ENCODE data around the gene SULT4A1. TPM values are rescaled to one million over a fixed set of nuclear protein-coding genes. Genes with fewer than 3 reads are reported as not detected.

SULT4A1 gene
- total RNA-seq, 2 experiments from 2014 or later: 0.07 to 0.14 TPM

GRCh38 chr22:43885319-43885671 lies 23.0 kb upstream of the SULT4A1 start:
- Mint-ChIP-seq H3K36me3 (ENCODE audit: low read depth) (no peaks in the 10 kb centered on the region), H3K27me3 (peaks cover 18% of the 10 kb centered on the region), H3K4me1 (no peaks in the 10 kb centered on the region), H3K4me3 (no peak overlapping the region), H3K27ac (no peak overlapping the region), H3K9me3 (ENCODE audit: low read depth) (no peaks in the 10 kb centered on the region)
- ATAC-seq: no peak
- POLR2A ChIA-PET: no interaction called here
- intact Hi-C loops (cut with DNase I, micrococcal nuclease): loop anchor here (2.0 to 5.0 kb wide), 2 partner anchors 72 to 496 kb away; partner anchors contain the start of gene SAMM50 (in 1 of the 2)
- DNase-seq: no peak
- CTCF ChIA-PET: interaction anchor here (0.6 to 1.1 kb wide), 14 partner anchors 8 to 510 kb away, joined by 3 to 5 read pairs (median 3); partner anchors contain the start of gene PNPLA3

- Mint-ChIP-seq H3K27ac (no peak overlapping the region), H3K36me3 (ENCODE audit: low read depth) (no peaks in the 10 kb centered on the region), H3K4me3 (no peak overlapping the region), H3K9me3 (ENCODE audit: low read depth) (no peaks in the 10 kb centered on the region), H3K4me1 (no peaks in the 10 kb centered on the region), H3K27me3 (peaks cover 15% of the 10 kb centered on the region)
- peak; percentile 31 for ATAC-seq
- intact Hi-C loops (cut with DNase I, micrococcal nuclease): loop anchor here (2.0 to 5.0 kb wide), 2 partner anchors 73 to 496 kb away; partner anchors contain the start of gene SAMM50 (in 1 of the 2)
- ChIA-PET POLR2A (no interaction called here), CTCF (interaction anchor here (0.6 to 1.1 kb wide), 15 partner anchors 9 to 510 kb away, joined by 3 to 5 read pairs (median 3); partner anchors contain the start of gene PNPLA3)
- peak; percentile 77 for DNase-seq
Measured at GRCh38 chr22:43884600-43885318, 22.4 kb upstream of the SULT4A1 start.

GRCh38 chr22:43883719-43884415 lies 21.6 kb upstream of the SULT4A1 start:
- DNase-seq (no peak), ATAC-seq (no peak)
- Mint-ChIP-seq H3K4me3 (no peak overlapping the region), H3K9me3 (ENCODE audit: low read depth) (no peaks in the 10 kb centered on the region), H3K27ac (no peak overlapping the region), H3K4me1 (no peaks in the 10 kb centered on the region), H3K27me3 (peaks cover 12% of the 10 kb centered on the region), H3K36me3 (ENCODE audit: low read depth) (no peaks in the 10 kb centered on the region)
- POLR2A ChIA-PET: no interaction called here
- intact Hi-C loops (cut with DNase I, micrococcal nuclease): loop anchor here in 1 of 2 experiments (1.0 to 2.0 kb wide), 3 partner anchors 62 to 742 kb away; no protein-coding TSS in a partner anchor
- CTCF ChIA-PET: interaction anchor here (1.0 to 1.3 kb wide), 11 partner anchors 16 to 745 kb away, joined by 3 to 16 read pairs (median 4); no protein-coding TSS in a partner anchor

GRCh38 chr22:43883012-43883661 lies 20.8 kb upstream of the SULT4A1 start:
- H3K27ac Mint-ChIP-seq: no peak overlapping the region
- no peaks in the 10 kb centered on the region for H3K4me1 Mint-ChIP-seq
- POLR2A ChIA-PET: interaction anchor here (0.6 to 0.7 kb wide), 2 partner anchors 251 to 376 kb away, joined by 3 read pairs; no protein-coding TSS in a partner anchor

DNA sequence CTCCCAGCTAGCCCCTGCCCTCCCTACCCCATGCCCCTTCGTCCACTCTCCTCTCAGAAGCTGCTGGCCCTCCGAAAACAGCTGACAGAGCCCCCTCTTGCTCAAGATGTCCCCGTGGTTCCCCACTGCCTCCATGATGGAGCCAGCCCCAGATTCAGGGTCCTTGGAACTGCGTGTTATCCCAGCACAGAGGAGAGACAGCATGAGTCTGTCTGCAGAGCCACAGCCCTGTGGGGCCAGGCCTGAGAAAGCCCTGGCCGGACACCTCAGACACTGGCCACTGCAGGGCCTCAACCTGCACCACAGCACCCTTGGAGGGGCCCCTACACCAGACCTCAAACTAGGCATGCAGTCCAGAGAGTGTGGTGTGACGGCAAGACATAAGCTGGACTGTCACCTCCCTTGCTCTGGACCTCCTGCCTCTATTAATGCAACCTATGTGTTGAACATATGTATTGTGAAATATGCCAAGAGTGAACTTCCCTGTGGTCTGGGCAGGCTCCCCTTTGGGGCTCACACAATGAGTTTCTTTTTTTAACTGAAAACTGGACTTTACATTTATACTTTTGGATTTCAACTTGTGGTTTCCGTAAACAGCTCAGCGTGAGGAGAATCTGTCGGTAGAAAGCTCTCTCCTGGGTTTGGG lies 19.9 kb upstream of the SULT4A1 start:
- ATAC-seq (no peak), DNase-seq (no peak)
- no peak overlapping the region for H3K4me3 Mint-ChIP-seq
- CTCF ChIA-PET: interaction anchor here (0.7 to 1.5 kb wide), 16 partner anchors 8 to 746 kb away, joined by 3 to 16 read pairs (median 4); no protein-coding TSS in a partner anchor
- intact Hi-C loops (cut with DNase I, micrococcal nuclease): no loop called here
- no peaks in the 10 kb centered on the region for H3K4me1 Mint-ChIP-seq
- H3K36me3 Mint-ChIP-seq (ENCODE audit: low read depth): no peaks in the 10 kb centered on the region
- H3K9me3 Mint-ChIP-seq (ENCODE audit: low read depth): no peaks in the 10 kb centered on the region
- POLR2A ChIA-PET: interaction anchor here (0.6 to 0.7 kb wide), 2 partner anchors 251 to 375 kb away, joined by 3 read pairs; no protein-coding TSS in a partner anchor
- H3K27me3 Mint-ChIP-seq: peaks cover 11% of the 10 kb centered on the region
- H3K27ac Mint-ChIP-seq: no peak overlapping the region

More at GRCh38 chr22:43883012-43883661, 20.8 kb upstream of the SULT4A1 start:
- H3K9me3 Mint-ChIP-seq (ENCODE audit: low read depth): no peaks in the 10 kb centered on the region
- no peaks in the 10 kb centered on the region for H3K36me3 Mint-ChIP-seq (ENCODE audit: low read depth)
- ATAC-seq (peak; percentile 93), DNase-seq (peak; percentile 76)
- intact Hi-C loops (cut with DNase I, micrococcal nuclease): loop anchor here in 1 of 2 experiments (1.0 kb wide), 2 partner anchors 63 to 743 kb away; no protein-coding TSS in a partner anchor
- no peak overlapping the region for H3K4me3 Mint-ChIP-seq
- H3K27me3 Mint-ChIP-seq: peaks cover 13% of the 10 kb centered on the region
- CTCF ChIA-PET: interaction anchor here (0.7 to 1.5 kb wide), 20 partner anchors 7 to 745 kb away, joined by 3 to 16 read pairs (median 4); partner anchors contain the start of gene EFCAB6

- POLR2A ChIA-PET: no interaction called here
- no peaks in the 10 kb centered on the region for H3K9me3 Mint-ChIP-seq (ENCODE audit: low read depth)
- intact Hi-C loops (cut with DNase I, micrococcal nuclease): no loop called here
- no peak for ATAC-seq
- no peaks in the 10 kb centered on the region for H3K36me3 Mint-ChIP-seq (ENCODE audit: low read depth)
- H3K4me1 Mint-ChIP-seq: no peaks in the 10 kb centered on the region
- H3K27me3 Mint-ChIP-seq: peaks cover 13% of the 10 kb centered on the region
- CTCF ChIA-PET: interaction anchor here (1.5 kb wide), 1 partner anchor 9 kb away, joined by 4 read pairs; no protein-coding TSS in a partner anchor
- H3K27ac Mint-ChIP-seq: no peak overlapping the region
- no peak for DNase-seq
- H3K4me3 Mint-ChIP-seq: no peak overlapping the region
Measured at GRCh38 chr22:43881091-43882061, 19.1 kb upstream of the SULT4A1 start.

DNA sequence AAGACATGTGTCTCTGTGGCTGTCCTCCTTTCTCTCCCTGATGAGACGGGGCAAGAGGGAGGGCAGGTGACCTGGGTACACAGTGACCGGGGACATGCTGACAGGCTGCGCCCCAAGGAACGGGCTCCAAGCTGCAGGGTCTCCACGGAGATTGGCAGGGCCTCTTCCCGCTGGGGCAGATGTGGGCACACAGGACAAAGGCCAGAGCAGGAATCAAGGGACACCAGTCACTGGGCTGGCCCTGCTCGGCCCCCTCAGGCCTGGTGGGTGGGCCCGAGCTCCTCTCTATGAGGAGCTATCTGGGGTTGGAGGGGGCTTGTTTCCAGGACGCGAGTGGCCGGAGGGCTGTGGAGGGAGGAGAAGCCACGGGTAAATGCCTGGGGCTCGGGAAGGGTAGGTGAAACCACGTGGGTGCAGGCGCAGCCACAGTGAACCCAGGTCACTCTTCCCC lies 18.3 kb upstream of the SULT4A1 start:
- ATAC-seq (no peak), DNase-seq (no peak)
- no peak overlapping the region for H3K4me3 Mint-ChIP-seq
- H3K27ac Mint-ChIP-seq: no peak overlapping the region
- intact Hi-C loops (cut with DNase I, micrococcal nuclease): no loop called here
- ChIA-PET CTCF (no interaction called here), POLR2A (no interaction called here)
- H3K27me3 Mint-ChIP-seq: peaks cover 17% of the 10 kb centered on the region
- H3K36me3 Mint-ChIP-seq (ENCODE audit: low read depth): no peaks in the 10 kb centered on the region
- H3K4me1 Mint-ChIP-seq: no peaks in the 10 kb centered on the region
- H3K9me3 Mint-ChIP-seq (ENCODE audit: low read depth): no peaks in the 10 kb centered on the region

- Mint-ChIP-seq H3K4me1 (no peaks in the 10 kb centered on the region), H3K9me3 (ENCODE audit: low read depth) (no peaks in the 10 kb centered on the region), H3K27me3 (peaks cover 19% of the 10 kb centered on the region), H3K4me3 (no peak overlapping the region), H3K27ac (no peak overlapping the region), H3K36me3 (ENCODE audit: low read depth) (no peaks in the 10 kb centered on the region)
- ChIA-PET POLR2A (no interaction called here), CTCF (no interaction called here)
- DNase-seq (no peak), ATAC-seq (no peak)
- intact Hi-C loops (cut with DNase I, micrococcal nuclease): no loop called here
Measured at GRCh38 chr22:43879901-43880540, 17.7 kb upstream of the SULT4A1 start.

- Mint-ChIP-seq H3K36me3 (ENCODE audit: low read depth) (no peaks in the 10 kb centered on the region), H3K4me1 (no peaks in the 10 kb centered on the region), H3K4me3 (no peak overlapping the region), H3K9me3 (ENCODE audit: low read depth) (no peaks in the 10 kb centered on the region), H3K27ac (no peak overlapping the region), H3K27me3 (peaks cover 27% of the 10 kb centered on the region)
- intact Hi-C loops (cut with DNase I, micrococcal nuclease): no loop called here
- ChIA-PET POLR2A (no interaction called here), CTCF (interaction anchor here (0.5 kb wide), 2 partner anchors 343 to 651 kb away, joined by 3 read pairs; no protein-coding TSS in a partner anchor)
- ATAC-seq (no peak), DNase-seq (no peak)
Measured at GRCh38 chr22:43878831-43879550, 16.7 kb upstream of the SULT4A1 start.

Measured in activated CD4-positive, alpha-beta T cell treated with anti-CD3 and anti-CD28 coated beads for 36 hours (primary cell).